Measurements from ENCODE around the gene MLIP. TPM values are rescaled to one million over a fixed set of nuclear protein-coding genes. Genes with fewer than 3 reads are reported as not detected.

Gene MLIP
- polyA plus RNA-seq, 2 of the 4 experiments (the other 2 are of a cell fraction) = 0.08 TPM; not detected in 1

DNA sequence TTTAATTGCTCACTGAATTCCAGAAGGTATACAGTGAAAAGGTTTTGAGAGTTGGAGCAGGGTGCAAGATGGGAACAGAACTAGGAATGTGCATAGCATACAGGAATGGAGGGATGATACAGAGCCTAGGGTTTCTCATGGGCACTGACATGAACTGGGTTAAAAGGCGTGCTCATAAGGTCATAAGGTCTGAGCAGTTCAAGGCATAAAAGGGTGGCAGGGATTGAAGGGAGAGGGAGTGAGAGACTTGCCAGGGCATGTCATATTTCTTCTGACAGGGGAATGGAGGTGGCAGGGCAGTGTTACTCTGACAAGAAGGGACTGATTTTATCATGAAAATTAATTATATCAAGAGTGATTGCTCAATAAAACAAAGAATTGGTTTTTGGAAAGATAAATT lies 4.7 kb downstream of the MLIP start:
- TF ChIP-seq, protein P1, sequence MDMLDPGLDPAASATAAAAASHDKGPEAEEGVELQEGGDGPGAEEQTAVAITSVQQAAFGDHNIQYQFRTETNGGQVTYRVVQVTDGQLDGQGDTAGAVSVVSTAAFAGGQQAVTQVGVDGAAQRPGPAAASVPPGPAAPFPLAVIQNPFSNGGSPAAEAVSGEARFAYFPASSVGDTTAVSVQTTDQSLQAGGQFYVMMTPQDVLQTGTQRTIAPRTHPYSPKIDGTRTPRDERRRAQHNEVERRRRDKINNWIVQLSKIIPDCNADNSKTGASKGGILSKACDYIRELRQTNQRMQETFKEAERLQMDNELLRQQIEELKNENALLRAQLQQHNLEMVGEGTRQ (IDR thresholded peaks at IDR 0.05) = no peak
- TF ChIP-seq FOXS1 (CRISPR knock-in tag; IDR thresholded peaks at IDR 0.05) (no peak), CEBPB (IDR thresholded peaks at IDR 0.05) (no peak), FOSL2 (IDR thresholded peaks at IDR 0.05) (no peak), FOSL2 (CRISPR knock-in tag; IDR thresholded peaks at IDR 0.05) (no peak), EP300 (IDR thresholded peaks at IDR 0.05) (no peak), EHMT2 (IDR thresholded peaks at IDR 0.05; ENCODE audit: low read depth) (no peak), RAD21 (conservative IDR thresholded peaks at IDR 0.05 in 1 of 2, IDR thresholded peaks at IDR 0.05 in 1 of 2) (no peak)
- TF ChIP-seq, protein P2, sequence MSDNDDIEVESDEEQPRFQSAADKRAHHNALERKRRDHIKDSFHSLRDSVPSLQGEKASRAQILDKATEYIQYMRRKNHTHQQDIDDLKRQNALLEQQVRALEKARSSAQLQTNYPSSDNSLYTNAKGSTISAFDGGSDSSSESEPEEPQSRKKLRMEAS (IDR thresholded peaks at IDR 0.05) = no peak
- Histone ChIP-seq H3K4me1 (no peaks in the 10 kb centered on the region), H3K4me2 (no peak overlapping the region), H3K4me3 (no peak overlapping the region), H3K9me3 (no peaks in the 10 kb centered on the region), H3K27ac (no peak overlapping the region)
- ChIA-PET CTCF (no interaction called here), POLR2A (no interaction called here)
- no peak for FAIRE-seq
- WGBS (ENCODE audit: missing lambda C conversion rate) = 30% methylated on average over 1 of the region's 1 CpG
- DNase-seq (ENCODE audit: low read depth in 1 of 2, low spot score in 1 of 2) = no peak
- no peak for ATAC-seq

DNA sequence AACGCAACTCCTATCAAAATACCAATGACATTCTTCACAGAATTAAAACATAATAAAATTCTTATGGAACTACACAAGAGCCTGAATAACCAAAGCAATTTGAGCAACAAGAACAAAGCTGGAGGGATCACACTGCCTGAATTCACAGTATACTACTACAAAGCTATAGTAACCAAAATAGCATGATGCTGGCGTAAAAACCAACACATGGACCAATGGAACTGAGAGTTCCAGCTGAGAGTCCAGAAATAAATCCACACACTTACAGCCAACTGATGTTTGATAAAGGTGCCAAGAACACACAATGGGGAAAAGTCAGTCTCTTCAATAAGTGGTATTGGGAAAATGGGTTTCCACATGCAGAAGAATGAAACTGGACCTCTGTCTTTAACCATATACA lies 6.9 kb downstream of the MLIP start:
- ATAC-seq = no peak
- FAIRE-seq = no peak
- H3K27ac ChIP-seq = no peak overlapping the region
- H3K4me3 ChIP-seq = no peak overlapping the region
- ChIA-PET CTCF (no interaction called here), POLR2A (no interaction called here)
- TF ChIP-seq RFX5 (IDR thresholded peaks at IDR 0.05) (no peak), CBX2 (IDR thresholded peaks at IDR 0.05; ENCODE audit: borderline replicate concordance, low read depth) (no peak), RNF2 (IDR thresholded peaks at IDR 0.05; ENCODE audit: borderline replicate concordance, low read depth) (no peak), FOSB (CRISPR knock-in tag; IDR thresholded peaks at IDR 0.05) (no peak), NPAS2 (CRISPR knock-in tag; IDR thresholded peaks at IDR 0.05; ENCODE audit: borderline replicate concordance) (no peak), SREBF2 (IDR thresholded peaks at IDR 0.05) (no peak), GATA3 (IDR thresholded peaks at IDR 0.05; ENCODE audit: borderline replicate concordance) (no peak), EP300 (IDR thresholded peaks at IDR 0.05) (no peak), CHD4 (IDR thresholded peaks at IDR 0.05; ENCODE audit: borderline replicate concordance) (no peak), RAD21 (conservative IDR thresholded peaks at IDR 0.05 in 1 of 2, IDR thresholded peaks at IDR 0.05 in 1 of 2) (no peak), ZC3H11A (IDR thresholded peaks at IDR 0.05) (no peak), ZSCAN20 (CRISPR knock-in tag; IDR thresholded peaks at IDR 0.05) (no peak)
- TF ChIP-seq, protein P3, sequence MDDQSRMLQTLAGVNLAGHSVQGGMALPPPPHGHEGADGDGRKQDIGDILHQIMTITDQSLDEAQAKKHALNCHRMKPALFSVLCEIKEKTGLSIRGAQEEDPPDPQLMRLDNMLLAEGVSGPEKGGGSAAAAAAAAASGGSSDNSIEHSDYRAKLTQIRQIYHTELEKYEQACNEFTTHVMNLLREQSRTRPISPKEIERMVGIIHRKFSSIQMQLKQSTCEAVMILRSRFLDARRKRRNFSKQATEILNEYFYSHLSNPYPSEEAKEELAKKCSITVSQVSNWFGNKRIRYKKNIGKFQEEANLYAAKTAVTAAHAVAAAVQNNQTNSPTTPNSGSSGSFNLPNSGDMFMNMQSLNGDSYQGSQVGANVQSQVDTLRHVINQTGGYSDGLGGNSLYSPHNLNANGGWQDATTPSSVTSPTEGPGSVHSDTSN (IDR thresholded peaks at IDR 0.05) = no peak
- TF ChIP-seq, protein P4, sequence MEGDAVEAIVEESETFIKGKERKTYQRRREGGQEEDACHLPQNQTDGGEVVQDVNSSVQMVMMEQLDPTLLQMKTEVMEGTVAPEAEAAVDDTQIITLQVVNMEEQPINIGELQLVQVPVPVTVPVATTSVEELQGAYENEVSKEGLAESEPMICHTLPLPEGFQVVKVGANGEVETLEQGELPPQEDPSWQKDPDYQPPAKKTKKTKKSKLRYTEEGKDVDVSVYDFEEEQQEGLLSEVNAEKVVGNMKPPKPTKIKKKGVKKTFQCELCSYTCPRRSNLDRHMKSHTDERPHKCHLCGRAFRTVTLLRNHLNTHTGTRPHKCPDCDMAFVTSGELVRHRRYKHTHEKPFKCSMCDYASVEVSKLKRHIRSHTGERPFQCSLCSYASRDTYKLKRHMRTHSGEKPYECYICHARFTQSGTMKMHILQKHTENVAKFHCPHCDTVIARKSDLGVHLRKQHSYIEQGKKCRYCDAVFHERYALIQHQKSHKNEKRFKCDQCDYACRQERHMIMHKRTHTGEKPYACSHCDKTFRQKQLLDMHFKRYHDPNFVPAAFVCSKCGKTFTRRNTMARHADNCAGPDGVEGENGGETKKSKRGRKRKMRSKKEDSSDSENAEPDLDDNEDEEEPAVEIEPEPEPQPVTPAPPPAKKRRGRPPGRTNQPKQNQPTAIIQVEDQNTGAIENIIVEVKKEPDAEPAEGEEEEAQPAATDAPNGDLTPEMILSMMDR (IDR thresholded peaks at IDR 0.05) = no peak
- TF ChIP-seq, protein P5, sequence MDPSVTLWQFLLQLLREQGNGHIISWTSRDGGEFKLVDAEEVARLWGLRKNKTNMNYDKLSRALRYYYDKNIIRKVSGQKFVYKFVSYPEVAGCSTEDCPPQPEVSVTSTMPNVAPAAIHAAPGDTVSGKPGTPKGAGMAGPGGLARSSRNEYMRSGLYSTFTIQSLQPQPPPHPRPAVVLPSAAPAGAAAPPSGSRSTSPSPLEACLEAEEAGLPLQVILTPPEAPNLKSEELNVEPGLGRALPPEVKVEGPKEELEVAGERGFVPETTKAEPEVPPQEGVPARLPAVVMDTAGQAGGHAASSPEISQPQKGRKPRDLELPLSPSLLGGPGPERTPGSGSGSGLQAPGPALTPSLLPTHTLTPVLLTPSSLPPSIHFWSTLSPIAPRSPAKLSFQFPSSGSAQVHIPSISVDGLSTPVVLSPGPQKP (IDR thresholded peaks at IDR 0.05; ENCODE audit: low read depth, low read length) = no peak
- no peak for DNase-seq (ENCODE audit: low read depth in 1 of 2, low spot score in 1 of 2)
- 76% methylated on average over 2 of the region's 2 CpGs for WGBS (ENCODE audit: missing lambda C conversion rate)
- no peaks in the 10 kb centered on the region for H3K4me1 ChIP-seq
- H3K9me3 ChIP-seq = no peaks in the 10 kb centered on the region
- H3K4me2 ChIP-seq = no peak overlapping the region
